NCI-H748 treated with DMSO at 0.1 percent for 48 hours (cell line): ENCODE measurements around the gene LSG1.

Experiments used
- DNase-seq: peaks from one replicate; lab custom pipeline; 2025; lab: John Stamatoyannopoulos, UW

LSG1 gene

GRCh38 chr3:194671900-194672808 lies at the start of gene LSG1:
TSS of gene LSG1 (minus strand) at chr3:194672191. CDS start at chr3:194672162, 29 bp downstream.
- peak; percentile 88 for DNase-seq

- DNase-seq: no peak
Measured at GRCh38 chr3:194720048-194720447, 48.1 kb upstream of the LSG1 start.

- DNase-seq: no peak
Measured at GRCh38 chr3:194718079-194718478, 46.1 kb upstream of the LSG1 start.

GRCh38 chr3:194715022-194715800 lies 43.2 kb upstream of the LSG1 start:
- DNase-seq: no peak

GRCh38 chr3:194714564-194714963 lies 42.6 kb upstream of the LSG1 start:
- no peak for DNase-seq

GRCh38 chr3:194714137-194714455 lies 42.1 kb upstream of the LSG1 start:
- no peak for DNase-seq

- no peak for DNase-seq
Measured at GRCh38 chr3:194713299-194714136, 41.5 kb upstream of the LSG1 start.

- DNase-seq: no peak
Measured at GRCh38 chr3:194711913-194712312, 39.9 kb upstream of the LSG1 start.

GRCh38 chr3:194711286-194711685 lies 39.3 kb upstream of the LSG1 start:
- DNase-seq: no peak

- DNase-seq: no peak
Measured at GRCh38 chr3:194707147-194707540, 35.2 kb upstream of the LSG1 start.

GRCh38 chr3:194705761-194706160 lies 33.8 kb upstream of the LSG1 start:
- DNase-seq: no peak

- DNase-seq: no peak
Measured at GRCh38 chr3:194705227-194705626, 33.2 kb upstream of the LSG1 start.

GRCh38 chr3:194702545-194702944 lies 30.6 kb upstream of the LSG1 start:
- no peak for DNase-seq

- no peak for DNase-seq
Measured at GRCh38 chr3:194696702-194697101, 24.7 kb upstream of the LSG1 start.

GRCh38 chr3:194691481-194692283 lies 19.7 kb upstream of the LSG1 start:
- no peak for DNase-seq

- no peak for DNase-seq
Measured at GRCh38 chr3:194690501-194691372, 18.7 kb upstream of the LSG1 start.

- DNase-seq: no peak
Measured at GRCh38 chr3:194689493-194689944, 17.5 kb upstream of the LSG1 start.

- no peak for DNase-seq
Measured at GRCh38 chr3:194688946-194689345, 17.0 kb upstream of the LSG1 start.

GRCh38 chr3:194688200-194688740 lies 16.3 kb upstream of the LSG1 start:
- DNase-seq: peak; percentile 6

GRCh38 chr3:194687638-194688199 lies 15.7 kb upstream of the LSG1 start:
- DNase-seq: peak; percentile 44
